GM19438 (cell line): ENCODE results near the gene FGF18.

Experiments used
- ATAC-seq: cut with Tn5 transposase; IDR thresholded peaks from one replicate; pipeline ENCODE4 v1.9.1; 2021; ENCODE audit warnings: low read depth; ENCODE audit not compliant: unreplicated experiment

The FGF18 gene

GRCh38 chr5:171462928-171463861 lies 43.7 kb downstream of the FGF18 start:
- no peak for ATAC-seq

- no peak for ATAC-seq
Measured at GRCh38 chr5:171463862-171464229, 44.4 kb downstream of the FGF18 start.

- no peak for ATAC-seq
Measured at GRCh38 chr5:171464829-171465228, 45.4 kb downstream of the FGF18 start.

- ATAC-seq = no peak
Measured at GRCh38 chr5:171467107-171467506, 47.7 kb downstream of the FGF18 start.

GRCh38 chr5:171469326-171469725 lies 49.9 kb downstream of the FGF18 start:
- ATAC-seq = no peak

- no peak for ATAC-seq
Measured at GRCh38 chr5:171470420-171470819, 51.0 kb downstream of the FGF18 start.

- no peak for ATAC-seq
Measured at GRCh38 chr5:171474230-171474813, 54.9 kb downstream of the FGF18 start.

- no peak for ATAC-seq
Measured at GRCh38 chr5:171475596-171475995, 56.1 kb downstream of the FGF18 start.

- ATAC-seq = no peak
Measured at GRCh38 chr5:171476701-171477100, 57.3 kb downstream of the FGF18 start.

GRCh38 chr5:171477101-171477500 lies 57.7 kb downstream of the FGF18 start:
- no peak for ATAC-seq

- no peak for ATAC-seq
Measured at GRCh38 chr5:171477666-171478065, 58.2 kb downstream of the FGF18 start.

GRCh38 chr5:171478946-171479775 lies 59.7 kb downstream of the FGF18 start:
- ATAC-seq = no peak

- no peak for ATAC-seq
Measured at GRCh38 chr5:171479776-171480125, 60.3 kb downstream of the FGF18 start.

- ATAC-seq = no peak
Measured at GRCh38 chr5:171480239-171480638, 60.8 kb downstream of the FGF18 start.

- ATAC-seq = no peak
Measured at GRCh38 chr5:171481571-171482433, 62.4 kb downstream of the FGF18 start.

- no peak for ATAC-seq
Measured at GRCh38 chr5:171482434-171482730, 62.9 kb downstream of the FGF18 start.

GRCh38 chr5:171483551-171484135 lies 64.2 kb downstream of the FGF18 start:
- no peak for ATAC-seq

GRCh38 chr5:171484460-171484899 lies 65.0 kb downstream of the FGF18 start:
- ATAC-seq = no peak

- no peak for ATAC-seq
Measured at GRCh38 chr5:171485668-171486067, 66.2 kb downstream of the FGF18 start.

GRCh38 chr5:171486613-171487012 lies 67.2 kb downstream of the FGF18 start:
- ATAC-seq = no peak
